Measurements from ENCODE around the gene GPR87.

DNA sequence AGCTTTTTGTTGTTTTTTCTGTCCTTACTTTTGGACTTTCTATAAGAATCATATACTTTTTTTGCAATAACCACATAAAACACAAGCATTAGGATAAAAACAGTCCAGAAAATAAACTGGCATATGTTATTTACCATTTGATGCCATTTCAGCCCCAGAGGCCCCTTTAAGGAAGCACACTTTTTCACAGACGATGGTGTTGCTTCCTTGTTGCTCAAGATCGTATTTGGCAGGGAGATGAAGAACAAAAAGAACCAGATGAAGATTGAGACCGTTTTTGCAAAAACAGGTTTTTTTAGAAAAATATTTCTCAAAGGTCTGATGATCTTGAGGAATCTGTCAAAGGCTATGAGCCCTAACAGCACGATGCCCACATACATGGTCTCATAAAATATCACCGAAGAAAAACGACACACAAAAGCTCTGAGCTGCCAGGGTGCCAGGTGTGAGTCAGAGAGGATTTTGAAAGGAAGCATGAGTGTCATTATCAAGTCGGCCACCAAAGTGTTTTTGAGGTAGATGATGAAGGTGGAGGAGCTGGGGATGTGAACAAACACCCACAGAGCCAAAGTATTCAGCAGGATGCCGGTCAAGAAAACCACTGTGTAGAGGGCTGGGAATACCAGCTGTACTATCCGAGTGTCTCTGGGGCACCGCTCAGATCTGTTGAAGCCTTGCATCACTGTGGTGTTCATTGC, 11.8 kb upstream of the GPR87 start:
- no peak for TF ChIP-seq POLR2AphosphoS5 (IDR thresholded peaks at IDR 0.05; ENCODE audit: borderline replicate concordance, low read depth, low read length)
- no peak for TF ChIP-seq EZH2 (IDR thresholded peaks at IDR 0.05)
- TF ChIP-seq FOXP2 (optimal IDR thresholded peaks at IDR 0.05; ENCODE audit: control extremely low read depth, extremely low read length, insufficient read depth): no peak
